T-helper 2 cell treated with Interferon-gamma antibody and Interleukin-4, amounts not matched to agents 100 ng/mL and 5 ng/mL, for 36 hours (primary cell): Measurements from ENCODE around the gene TMPRSS12. TPM values are rescaled to one million over a fixed set of nuclear protein-coding genes. Genes with fewer than 3 reads are reported as not detected.
"Not testable (repeated sequence)": the region's sequence is repeated elsewhere in the genome, so short reads cannot be mapped to it uniquely, and the experiment has no call there.

Source experiments
- intact Hi-C: fragments of 100-400 bp; cut with micrococcal nuclease; formaldehyde crosslinking; loops from one replicate; pipeline ENCODE4 v1.15.1; 2023
- total RNA-seq: library from RNA; stranded (reverse); gene quantifications from 2 replicates; pipeline ENCODE4 v1.2.3, GENCODE V29; 2022

TMPRSS12 gene
- total RNA-seq, result not detected in 2 replicates

DNA sequence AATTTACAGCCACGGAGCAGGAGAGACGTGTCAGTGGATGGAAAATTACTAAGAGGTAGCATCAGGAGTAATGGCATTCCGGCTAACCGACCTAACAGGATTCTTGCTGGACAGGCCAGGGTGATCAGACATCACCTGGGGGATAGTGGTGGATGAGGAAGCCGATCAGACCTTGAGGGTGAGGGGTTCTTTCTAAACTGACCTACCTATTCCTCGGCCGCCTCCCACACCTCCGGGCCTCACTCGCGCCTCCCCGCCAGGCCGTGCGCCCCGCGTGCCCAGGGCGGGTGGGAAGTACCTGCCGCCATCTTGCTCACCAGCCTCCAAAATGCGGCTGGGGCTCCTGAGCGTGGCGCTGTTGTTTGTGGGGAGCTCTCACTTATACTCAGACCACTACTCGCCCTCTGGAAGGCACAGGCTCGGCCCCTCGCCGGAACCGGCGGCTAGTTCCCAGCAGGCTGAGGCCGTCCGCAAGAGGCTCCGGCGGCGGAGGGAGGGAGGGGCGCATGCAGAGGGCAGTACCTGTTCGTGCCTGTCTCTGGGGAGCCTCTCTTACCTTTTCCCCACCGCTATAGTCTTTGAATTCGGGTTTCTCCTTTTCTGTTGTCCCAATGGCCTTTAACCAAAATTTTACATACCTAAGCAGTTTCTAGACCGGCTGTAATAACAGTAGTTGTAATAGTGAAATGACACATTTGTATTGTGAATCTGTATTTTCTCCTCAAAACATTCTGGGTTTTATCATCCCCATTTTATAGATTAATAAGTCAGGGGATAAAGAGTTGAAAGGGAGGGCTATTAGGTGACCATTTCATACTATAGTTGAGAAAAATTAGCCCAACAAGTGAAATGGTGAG, at the start of gene TMPRSS12:
Gene TMPRSS12 (plus strand): TSS at position 290 of the 857 bp plus-strand sequence. CDS start 39 bp downstream, at position 329.
- intact Hi-C loops, result no loop called here

DNA sequence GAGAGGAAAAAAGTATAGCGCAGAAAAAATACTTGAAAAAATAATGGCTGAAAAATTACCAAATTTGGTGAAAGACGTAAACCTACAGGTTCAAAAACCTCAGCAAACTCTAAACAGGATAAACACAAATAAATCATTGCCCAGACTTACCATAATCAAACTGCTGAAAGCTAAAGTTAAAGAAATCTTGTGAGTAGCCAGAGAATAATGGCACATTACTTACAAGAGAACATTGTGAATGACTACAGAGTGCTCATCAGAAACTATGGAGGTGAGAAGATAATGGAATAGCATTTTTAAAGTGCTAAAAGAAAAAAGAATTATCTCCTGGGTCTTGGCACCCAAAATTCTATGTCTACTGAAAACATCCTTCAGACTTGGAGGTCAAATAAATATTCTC, 42.8 kb upstream of the TMPRSS12 start:
- intact Hi-C loops, result no loop called here

DNA sequence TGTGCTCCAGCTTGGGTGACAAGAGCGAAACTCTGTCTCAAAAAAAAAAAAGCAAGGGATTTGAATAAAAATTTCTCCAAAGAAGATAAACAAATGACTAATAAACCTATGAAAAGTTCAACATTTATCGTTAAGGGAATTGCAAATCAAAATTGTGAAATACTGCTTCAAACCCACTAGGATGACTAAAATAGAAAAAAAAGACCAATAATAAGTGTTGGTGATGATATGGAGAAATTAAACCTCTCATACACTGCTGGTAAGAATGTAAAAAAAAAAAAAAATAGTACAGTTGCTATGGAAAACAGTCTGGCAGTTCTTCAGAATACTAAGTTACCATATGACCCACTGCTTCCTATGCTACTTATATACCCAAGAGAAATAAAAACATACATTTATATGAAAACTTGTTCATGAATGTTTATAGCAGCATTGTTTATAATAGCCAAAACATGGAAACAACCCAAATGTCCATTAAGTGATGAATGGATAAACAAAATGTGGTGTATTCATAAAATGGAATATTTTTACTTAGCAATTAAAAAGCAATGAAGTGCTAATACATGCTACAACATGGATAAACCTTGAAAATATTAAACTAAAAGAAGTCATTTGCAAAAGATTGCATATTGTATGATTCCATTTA, 39.4 kb upstream of the TMPRSS12 start:
- intact Hi-C loops, result no loop called here

GRCh38 chr12:50806176-50806575, 36.5 kb upstream of the TMPRSS12 start:
- intact Hi-C loops, result no loop called here

DNA sequence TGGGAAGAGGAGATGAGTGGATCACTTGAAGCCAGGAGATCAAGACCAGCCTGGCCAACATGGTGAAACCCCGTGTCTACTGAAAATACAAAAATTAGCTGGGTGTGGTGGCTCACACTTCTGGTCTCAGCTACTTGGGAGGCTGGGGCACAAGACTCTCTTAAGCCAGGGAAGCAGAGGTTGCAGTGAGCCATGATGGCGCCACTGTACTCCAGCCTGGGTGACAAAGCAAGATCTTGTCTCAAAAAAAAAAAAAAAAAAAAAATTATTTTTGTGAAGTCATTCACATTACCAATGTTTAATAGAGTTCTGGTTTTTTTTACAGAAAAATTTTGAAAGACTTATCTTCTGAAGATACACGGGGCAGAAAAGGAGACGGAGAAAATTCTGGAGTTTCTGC, 33.6 kb upstream of the TMPRSS12 start:
- intact Hi-C loops, result not testable (repeated sequence)

DNA sequence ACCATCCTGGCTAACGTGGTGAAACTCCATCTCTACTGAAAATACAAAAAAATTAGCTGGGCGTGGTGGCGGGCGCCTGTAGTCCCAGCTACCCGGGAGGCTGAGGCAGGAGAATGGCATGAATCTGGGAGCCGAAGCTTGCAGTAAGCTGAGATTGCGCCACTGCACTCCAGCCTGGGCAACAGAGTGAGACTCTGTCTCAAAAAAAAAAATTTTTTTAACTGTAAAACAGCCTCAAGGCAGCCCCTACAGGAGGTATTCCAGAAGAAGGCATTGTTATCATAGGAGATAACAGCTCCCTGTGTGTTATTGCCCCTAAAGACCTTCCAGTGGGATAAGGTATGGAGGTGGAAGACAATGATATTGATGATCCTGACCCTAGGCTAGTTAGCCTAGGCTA, 27.8 kb upstream of the TMPRSS12 start:
- intact Hi-C loops, result not testable (repeated sequence)

DNA sequence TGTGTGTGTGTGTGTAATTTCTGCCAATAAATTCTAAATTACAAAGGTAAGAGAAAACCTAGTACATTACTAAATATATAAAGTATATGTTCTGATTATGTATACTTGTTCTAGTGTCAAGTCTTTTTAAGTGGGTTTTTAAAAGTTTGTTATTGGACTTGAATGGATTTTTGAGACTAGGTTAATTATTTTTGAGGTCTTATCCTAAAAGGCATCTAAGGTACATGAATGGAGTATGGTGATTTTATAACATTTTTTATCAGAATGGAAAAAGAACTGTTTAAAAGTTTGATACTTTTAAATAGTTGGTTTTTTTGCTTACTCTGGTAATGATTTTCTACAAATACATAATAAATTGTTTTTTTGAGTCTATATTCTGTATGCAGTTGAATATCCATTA, 22.5 kb upstream of the TMPRSS12 start:
- intact Hi-C loops, result no loop called here

DNA sequence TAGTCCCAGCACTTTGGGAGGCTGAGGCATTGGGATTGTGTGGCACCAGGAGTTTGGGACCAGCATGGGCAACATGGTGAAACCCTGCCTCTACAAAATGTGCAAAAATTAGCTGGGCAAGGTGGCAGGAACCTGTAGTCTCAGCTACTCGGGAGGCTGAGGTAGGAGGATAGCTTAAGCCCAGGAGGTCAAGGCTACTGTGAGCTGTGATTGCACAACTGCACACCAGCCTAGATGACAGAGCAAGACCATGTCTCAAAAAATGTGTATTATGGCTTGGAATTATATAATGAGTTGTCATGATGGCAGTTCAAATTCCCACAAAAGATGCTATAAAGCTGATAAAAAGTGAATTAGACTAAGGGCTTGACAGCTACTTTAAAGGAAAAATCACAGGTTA, 20.6 kb upstream of the TMPRSS12 start:
- intact Hi-C loops, result no loop called here

DNA sequence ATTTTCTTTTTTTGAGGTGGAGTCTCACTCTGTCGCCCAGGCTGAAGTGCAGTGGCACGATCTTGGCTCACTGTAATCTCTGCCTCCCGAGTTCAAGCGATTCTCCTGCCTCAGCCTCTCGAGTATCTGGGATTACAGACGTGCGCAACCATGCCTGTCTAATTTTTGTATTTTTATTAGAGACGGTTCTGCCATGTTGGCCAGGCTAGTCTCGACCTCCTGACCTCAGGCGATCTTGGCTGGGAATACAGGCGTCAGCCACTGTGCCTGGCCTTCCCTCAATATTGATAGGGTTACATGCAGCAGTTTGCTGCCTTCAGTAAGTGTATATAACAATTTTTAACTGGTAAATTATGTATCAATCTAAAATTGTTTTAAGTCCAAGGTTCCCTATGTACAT, 19.0 kb upstream of the TMPRSS12 start:
- intact Hi-C loops, result loop anchor here (2.0 kb wide), 2 partner anchors 59 to 201 kb away; partner anchors contain the start of gene ATF1

DNA sequence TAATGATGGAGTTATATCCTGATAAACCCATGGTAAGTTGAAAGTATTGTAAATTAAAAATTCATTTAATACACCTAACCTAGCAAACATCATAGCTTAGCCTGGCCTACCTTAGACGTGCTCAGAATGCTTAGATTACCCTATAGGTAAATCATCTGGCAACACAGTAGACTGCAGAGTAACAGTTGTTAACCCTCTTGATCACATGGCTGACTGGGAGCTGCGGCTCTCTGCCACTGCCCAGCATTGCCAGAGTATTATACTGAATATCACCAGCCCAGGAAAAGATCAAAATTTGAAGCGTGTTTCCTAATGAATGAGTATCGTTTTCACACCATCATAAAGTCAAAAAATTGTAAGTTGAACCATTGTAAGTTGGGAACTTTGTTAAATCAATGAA, 17.8 kb upstream of the TMPRSS12 start:
- intact Hi-C loops, result loop anchor here (1.0 to 5.0 kb wide), 5 partner anchors 60 to 517 kb away; partner anchors contain the start of gene ATF1

GRCh38 chr12:50825372-50825838, 17.3 kb upstream of the TMPRSS12 start:
- intact Hi-C loops, result loop anchor here (1.0 to 5.0 kb wide), 5 partner anchors 61 to 517 kb away; partner anchors contain the start of gene ATF1

DNA sequence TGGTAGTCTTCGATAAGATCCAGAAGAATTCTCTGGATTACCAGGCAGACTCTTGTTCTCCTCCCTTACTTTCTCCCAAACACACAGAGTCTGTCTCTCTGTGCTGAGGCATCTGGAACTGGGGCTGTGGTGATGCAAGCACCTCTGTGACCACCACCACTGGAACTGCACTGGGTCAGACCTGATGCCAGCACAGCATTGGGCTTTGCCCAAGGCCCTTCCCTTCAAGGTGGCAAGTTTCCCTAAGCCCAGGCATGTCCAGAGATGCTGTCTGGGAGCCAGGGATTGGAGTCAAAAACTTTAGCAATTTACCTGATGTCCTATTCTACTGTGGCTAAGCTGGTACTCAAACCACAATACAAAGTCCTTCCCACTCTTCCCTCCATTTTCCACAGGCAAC, 14.6 kb upstream of the TMPRSS12 start:
- intact Hi-C loops, result loop anchor here (5.0 kb wide), 1 partner anchor 514 kb away; no protein-coding TSS in a partner anchor

DNA sequence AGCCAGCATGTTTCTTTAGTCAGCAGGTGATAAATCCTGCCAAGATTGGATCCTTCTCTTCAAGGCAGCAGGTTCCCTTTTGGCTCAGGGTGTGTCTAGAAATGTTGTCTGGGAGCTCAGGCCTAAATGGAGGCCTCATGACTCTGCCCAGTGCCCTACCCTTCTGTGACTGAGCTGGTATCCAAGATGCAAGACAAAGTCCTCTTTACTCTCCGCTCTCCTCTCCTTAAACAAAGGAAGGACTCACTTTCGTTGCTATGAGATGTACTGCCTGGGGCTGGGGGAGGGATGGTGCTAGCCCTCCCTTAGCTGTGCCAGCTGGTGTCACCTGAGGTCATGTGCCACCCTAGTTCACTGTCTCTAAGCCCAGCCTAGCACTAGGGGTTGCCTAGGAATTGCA, 13.8 kb upstream of the TMPRSS12 start:
- intact Hi-C loops, result loop anchor here (5.0 kb wide), 1 partner anchor 513 kb away; no protein-coding TSS in a partner anchor

GRCh38 chr12:50833801-50834200, 8.9 kb upstream of the TMPRSS12 start:
- intact Hi-C loops, result not testable (repeated sequence)

DNA sequence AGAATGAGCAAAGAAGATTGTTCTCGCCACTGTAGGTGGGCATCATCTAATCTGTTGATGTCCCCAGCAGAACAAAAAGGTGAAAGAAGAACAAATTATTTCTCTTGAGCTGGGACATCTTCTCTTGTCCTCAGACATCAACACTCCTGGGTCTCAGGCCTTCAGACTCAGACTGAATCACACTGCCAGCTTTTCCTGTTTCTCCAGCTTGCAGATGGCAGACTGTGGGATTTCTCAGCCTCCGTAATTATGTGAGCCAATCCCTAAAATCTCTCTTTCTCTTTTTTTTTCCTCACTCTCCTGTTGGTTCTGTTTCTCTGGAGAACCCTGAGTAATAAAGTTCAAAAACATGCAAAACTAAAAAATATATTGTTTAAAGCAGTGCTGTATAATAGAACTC, 3.7 kb upstream of the TMPRSS12 start:
- intact Hi-C loops, result no loop called here

- intact Hi-C loops, result no loop called here
Measured at GRCh38 chr12:50840809-50841487, 1.8 kb upstream of the TMPRSS12 start.

DNA sequence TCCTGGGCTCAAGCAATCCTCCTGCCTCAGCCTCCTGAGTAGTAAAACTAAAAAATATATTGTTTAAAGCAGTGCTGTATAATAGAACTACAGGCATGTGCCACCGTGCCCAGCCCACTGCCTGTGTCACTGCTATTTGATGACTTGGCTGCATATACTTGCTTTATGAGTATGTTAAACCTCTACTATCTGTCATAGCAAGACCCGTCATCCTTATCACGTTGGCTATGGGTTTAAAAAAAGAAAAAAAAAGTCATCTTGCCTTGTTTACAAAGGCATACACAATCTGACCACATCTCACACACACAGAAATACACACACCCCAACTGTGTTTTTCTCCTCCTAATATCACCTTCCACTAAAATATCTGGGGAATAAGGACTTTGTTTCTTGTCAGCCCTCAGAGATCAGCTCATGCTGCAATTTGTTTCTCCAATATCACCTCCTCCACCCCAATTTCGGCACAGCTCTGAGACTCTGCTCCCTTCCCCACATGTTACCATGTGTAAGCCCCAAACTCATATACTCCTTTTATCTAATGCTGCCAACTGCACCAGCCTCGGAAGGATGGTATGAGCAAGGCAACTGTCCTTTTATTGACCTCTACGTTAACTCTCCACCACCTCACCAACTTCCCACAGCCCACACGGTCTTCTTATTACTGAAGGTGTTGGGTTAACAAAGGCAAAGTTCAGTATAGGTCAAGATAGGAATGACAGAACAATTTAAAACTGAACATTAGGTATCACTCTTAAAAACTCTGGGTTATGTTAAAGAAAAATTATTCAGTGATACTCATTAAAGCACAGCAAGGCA, 802 bp upstream of the TMPRSS12 start:
- intact Hi-C loops, result no loop called here

DNA sequence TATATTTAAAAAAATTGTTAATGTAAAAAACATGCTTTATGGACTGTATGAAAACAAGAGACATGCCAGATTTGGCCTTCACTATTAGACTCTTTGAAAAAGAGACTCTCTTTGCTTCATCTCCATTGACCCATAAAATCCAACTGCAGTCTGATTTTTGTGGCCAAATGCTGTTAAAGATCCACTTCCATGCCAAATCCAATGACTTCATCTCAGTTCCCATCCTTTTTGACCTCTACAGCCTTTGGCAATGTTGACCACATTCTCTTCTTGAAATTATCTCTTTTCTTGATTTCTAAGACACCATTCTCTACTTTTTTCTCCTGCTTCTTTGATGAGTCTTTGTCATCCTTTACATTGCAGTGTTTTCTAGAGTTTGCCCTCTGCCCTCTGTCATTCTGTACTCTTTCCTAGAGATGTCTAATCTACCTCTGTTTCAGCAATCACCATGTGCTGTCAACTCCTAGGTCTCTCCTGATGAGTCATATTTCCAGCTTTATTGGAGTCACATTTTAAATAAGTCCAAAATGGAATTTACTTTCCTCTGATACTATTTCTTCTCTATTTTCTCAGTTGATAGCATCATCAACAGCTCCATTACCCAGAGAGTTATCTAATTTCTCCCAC, 2.4 kb downstream of the TMPRSS12 start:
- intact Hi-C loops, result no loop called here

DNA sequence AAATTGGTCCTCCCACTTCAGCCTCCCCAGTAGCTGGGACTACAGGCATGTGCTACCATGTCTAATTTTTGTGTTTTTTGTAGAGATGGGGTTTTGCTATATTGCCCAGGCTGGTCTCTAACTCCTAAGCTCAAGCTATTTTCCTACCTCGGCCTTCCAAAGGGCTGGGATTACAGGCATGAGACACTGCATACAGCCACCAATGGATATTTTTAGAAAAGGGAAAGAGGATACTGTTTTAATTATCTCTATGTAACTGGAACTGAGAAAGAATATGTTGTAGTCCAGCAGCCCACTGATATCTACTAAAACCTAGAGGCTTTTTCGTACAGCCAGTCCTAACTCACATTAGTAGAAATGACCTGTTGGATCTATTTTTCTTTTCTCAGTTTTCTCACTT, 6.2 kb downstream of the TMPRSS12 start:
- intact Hi-C loops, result no loop called here

GRCh38 chr12:50855218-50855617, 12.5 kb downstream of the TMPRSS12 start:
- intact Hi-C loops, result not testable (repeated sequence)
